Immature natural killer cell (primary cell): ENCODE results near the gene DRG1. TPM values are rescaled to one million over a fixed set of nuclear protein-coding genes. Genes with fewer than 3 reads are reported as not detected.

Experiments used
- polyA plus RNA-seq, 3 donors: library from polyadenylated mRNA; unstranded; fragments of 300-500 nt; fragmentation: Illumina TruSeq; gene quantifications; one replicate each; pipeline ENCODE4 v1.2.3, GENCODE V29; 2021

Gene DRG1
- polyA plus RNA-seq, 3 donors from 2014 or later = 82.0 to 129 (median 105) TPM

Other genes with a start within 250 kb of the DRG1 start
- gene RNF185, start 239.4 kb upstream of the DRG1 start, polyA plus RNA-seq = 10 to 100 TPM; 12.8 to 27.3 (median 20.1) TPM
- gene LIMK2, start 187.3 kb upstream of the DRG1 start, polyA plus RNA-seq = 10 to 100 TPM in 1 of 3 donors, 1 to 10 TPM in 2; 4.0 to 12.9 (median 6.2) TPM
- gene PIK3IP1, start 107.1 kb upstream of the DRG1 start, polyA plus RNA-seq = 100 to 1,000 TPM in 1 of 3 donors, 10 to 100 TPM in 2; 88.2 to 136 (median 98.1) TPM
- 1 to 10 TPM; 4.5 to 9.1 (median 5.3) TPM for gene PATZ1, start 53.3 kb upstream of the DRG1 start, polyA plus RNA-seq
- 10 to 100 TPM in 1 of 3 donors, 1 to 10 TPM in 2; 6.9 to 21.1 (median 9.7) TPM for gene EIF4ENIF1, start 90.2 kb downstream of the DRG1 start, polyA plus RNA-seq
- 10 to 100 TPM in 2 of 3 donors, 1 to 10 TPM in 1; 4.2 to 31.5 (median 11.1) TPM for gene SFI1, start 96.9 kb downstream of the DRG1 start, polyA plus RNA-seq